Measurements from ENCODE around the gene FGF19.

FGF19 gene

DNA sequence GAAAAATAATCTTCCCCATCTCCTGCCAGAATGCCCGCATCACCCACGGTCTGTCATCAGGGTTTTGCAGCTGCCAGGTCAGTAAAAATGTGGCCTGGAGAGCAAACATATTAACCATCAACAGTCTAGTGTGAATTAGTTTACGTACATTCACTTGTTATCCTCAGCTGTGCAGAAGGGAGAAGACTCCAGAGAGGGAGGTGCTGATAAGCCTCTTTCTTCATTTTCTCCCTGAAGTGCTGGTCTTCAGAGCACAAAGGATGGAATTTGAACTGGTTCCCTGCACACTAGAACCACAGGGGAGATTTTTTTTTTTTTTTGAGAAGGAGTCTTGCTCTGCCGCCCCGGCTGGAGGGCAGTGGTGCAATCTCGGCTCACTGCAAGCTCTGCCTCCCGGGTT, 8.2 kb downstream of the FGF19 start:
- no peak for DNase-seq

DNA sequence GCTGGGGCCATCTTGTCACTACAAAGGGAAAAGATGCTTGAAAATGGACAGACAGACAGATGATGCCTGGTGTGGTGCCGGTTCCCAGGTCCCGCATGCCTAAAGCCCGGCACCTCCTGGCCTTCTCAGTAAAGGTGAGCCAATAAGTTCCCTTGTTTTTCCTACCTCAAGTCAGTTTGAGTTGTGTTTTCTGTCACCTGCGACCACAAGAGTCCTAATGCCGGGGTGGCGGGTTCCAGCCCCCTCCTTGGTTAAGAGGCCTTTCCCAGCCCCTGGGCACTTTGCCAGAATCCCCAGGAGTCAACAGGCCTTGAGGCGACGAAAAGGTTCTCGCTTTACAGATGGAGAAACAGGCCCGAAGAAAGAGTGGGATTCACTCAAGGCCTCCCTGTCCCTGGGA, 9.0 kb downstream of the FGF19 start:
- DNase-seq: no peak

GRCh38 chr11:69692422-69692821, 11.4 kb downstream of the FGF19 start:
- no peak for DNase-seq

GRCh38 chr11:69691463-69691862, 12.4 kb downstream of the FGF19 start:
- DNase-seq: no peak

- no peak for DNase-seq
These were observed 14.1 kb downstream of the FGF19 start for GRCh38 chr11:69689484-69690319.

DNA sequence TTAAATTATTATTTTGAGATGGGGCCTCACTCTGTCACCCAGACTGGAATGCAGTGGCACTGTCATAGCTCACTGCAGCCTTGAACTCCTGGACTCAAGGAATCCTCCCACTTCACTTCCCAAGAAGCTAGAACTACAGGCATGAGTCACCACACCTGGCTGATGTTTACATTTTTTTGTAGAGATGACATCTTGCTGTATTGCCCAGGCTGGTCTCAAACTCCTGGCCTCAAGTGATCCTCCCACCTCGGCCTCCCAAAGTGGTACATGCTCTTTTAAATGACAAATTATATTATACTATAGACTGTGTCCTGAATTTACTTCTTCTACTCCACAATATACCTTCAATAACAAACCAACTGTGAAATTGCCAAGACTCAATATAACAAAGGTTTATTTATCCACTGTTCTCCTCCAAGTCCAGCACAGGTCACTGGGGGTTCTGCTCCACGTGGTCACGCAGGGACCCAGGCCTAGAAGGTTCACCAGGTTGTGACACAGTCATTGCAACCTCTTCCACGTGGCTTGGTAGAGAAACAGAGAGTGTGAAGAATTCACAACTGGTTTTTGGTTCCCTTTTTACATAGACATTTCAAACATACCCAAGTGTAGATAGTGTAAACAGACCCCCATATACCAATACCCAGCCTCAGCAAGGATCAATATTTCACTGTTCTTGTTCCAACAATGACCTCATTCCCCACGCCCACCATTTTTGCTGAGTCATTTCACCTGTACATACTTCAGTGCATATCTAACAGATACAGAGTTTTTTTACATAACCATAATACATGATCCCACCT, 15.7 kb downstream of the FGF19 start:
- peak; percentile 59 for DNase-seq

GRCh38 chr11:69686856-69687255, 17.0 kb downstream of the FGF19 start:
- DNase-seq: no peak

DNA sequence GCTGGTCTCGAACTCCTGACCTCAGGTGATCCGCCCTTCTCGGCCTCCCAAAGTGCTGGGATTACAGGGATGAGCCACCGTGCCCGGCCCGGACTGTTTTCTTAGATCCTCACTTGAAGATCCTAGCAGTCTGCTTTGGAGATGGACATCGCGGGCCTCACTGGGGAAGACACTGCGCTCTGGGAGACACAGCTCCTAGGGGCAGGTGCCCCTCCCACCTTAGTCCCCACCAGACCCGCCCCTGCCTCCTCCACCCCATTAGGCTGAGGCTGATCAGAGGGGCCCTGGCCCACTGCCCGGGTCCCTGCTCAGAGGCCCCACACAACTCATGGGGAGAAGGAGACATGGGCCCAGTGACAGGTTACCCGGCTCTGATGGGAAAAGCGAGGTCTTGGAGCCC, 17.4 kb downstream of the FGF19 start:
- no peak for DNase-seq

DNA sequence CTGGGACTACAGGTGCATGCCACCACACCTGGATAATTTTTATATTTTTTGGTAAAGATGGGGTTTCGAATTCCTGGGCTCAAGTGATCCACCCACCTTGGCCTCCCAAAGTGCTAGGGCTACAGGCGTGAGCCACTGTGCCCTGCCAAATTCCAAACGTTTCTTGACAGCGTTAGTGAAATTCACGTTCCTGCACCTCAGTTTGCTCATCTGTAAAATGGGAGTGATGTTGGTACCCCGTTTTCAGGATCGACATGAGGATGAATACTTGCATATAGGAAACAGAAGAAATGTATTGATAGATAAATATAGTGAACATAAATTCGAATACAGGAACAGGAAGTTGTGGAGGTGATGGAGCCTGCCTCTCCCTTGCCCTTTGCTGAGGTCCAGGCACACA, 18.5 kb downstream of the FGF19 start:
- no peak for DNase-seq

DNA sequence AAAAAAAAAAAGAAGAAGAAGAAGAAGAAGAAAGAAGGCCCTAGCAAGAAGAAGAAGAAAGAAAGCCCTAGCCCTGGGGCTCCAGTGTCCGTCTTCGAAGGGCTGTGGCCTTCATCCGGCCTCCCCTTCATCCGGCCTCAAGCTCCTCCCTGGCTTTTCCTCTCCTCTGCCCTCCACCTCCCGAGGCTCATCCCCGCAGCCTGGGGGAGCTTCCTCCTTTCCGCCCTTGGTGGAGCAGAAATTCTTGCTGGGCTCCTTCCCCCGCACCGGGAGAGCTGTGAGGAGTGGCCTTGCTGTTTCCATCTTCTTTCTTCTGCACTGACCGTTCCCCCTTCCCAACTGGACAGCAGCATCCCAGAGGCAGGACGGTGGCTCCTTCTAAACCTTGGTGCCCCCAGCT, 19.2 kb downstream of the FGF19 start:
- no peak for DNase-seq

GRCh38 chr11:69683764-69684333, 20.0 kb downstream of the FGF19 start:
- no peak for DNase-seq

GRCh38 chr11:69682681-69683326, 21.0 kb downstream of the FGF19 start:
- DNase-seq: no peak

DNA sequence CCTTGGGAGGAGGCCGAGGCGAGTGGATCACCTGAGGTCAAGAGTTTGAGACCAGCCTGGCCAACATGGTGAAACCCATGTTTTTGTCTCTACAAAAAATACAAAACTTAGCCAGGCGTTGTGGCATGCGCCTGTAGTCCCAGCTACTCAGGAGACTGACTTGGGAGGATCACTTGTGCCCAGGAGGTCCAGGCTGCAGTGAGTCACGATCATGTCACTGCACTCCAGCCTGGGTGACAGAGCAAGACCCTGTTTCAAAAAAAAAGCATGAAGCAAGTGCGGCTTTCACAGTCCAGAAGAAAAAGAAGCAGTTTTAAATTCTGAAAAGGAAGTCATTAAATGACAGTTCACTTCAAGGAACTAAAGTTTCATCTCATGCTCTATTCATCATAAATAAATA, 21.6 kb downstream of the FGF19 start:
- no peak for DNase-seq

- no peak for DNase-seq
These were observed 23.1 kb downstream of the FGF19 start for GRCh38 chr11:69680688-69681087.

DNA sequence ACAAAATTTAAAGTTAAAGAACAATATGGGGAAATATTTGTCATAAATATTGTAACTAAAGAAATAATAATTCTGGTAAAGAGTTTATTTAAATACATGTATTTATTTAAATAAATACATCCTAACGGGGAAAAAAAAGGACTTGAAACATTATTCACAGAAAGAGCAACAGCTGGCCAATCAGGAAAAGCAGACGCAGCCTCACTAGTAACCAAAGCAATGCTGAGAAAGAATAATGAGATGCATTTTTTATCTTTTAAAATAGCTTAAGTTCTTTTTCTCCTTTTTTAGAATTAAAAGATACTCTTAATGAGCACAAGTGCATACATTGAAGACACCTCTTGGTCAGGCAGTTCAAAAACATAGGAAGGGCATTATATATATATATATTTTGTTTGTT, 26.1 kb downstream of the FGF19 start:
- no peak for DNase-seq

DNA sequence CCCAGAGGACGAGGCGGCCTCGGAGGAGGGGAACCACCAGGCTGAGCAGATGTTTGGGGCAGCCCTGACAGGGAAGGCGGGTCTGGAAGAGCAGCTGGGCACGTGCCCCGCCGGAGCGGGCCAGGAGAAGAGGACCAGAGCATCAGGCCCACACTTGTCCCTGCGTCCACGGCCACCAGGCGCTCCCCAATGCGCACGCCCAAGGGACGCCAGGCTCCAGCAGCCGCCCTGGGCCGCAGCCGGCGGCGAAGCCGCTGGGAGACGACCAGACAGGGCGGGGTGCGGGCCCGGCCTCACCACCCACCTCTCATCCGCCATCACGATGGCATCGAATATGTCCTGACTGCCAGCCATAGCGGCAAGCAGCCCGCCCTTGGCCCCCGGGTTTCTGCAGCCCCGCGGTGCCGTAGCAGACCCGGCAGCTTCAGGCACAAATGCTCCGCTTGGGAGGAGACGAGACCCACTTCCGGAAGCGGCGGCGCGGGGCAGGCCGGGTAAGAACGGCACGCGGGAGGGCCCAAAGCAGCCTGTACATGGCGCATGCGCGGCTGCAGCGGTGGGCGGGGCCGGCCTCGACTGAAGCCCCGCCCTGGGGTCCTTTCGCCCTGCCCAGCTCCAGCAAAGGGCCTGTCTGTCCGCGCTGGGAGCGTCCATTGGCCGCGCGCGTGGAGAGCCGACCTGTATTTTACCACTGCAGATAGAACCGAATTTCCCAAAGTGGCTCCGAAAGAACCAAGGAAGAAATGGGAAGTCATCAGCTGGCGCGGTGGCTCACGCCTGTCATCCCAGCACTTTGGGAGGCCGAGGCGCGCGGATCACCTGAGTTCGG, 28.7 kb downstream of the FGF19 start, which contains the start of gene LTO1:
Gene LTO1, minus strand, starts transcription at position 468 of the 829 bp plus-strand sequence. Its CDS starts 114 bp downstream, at position 354.
- DNase-seq: peak; percentile 97

DNA sequence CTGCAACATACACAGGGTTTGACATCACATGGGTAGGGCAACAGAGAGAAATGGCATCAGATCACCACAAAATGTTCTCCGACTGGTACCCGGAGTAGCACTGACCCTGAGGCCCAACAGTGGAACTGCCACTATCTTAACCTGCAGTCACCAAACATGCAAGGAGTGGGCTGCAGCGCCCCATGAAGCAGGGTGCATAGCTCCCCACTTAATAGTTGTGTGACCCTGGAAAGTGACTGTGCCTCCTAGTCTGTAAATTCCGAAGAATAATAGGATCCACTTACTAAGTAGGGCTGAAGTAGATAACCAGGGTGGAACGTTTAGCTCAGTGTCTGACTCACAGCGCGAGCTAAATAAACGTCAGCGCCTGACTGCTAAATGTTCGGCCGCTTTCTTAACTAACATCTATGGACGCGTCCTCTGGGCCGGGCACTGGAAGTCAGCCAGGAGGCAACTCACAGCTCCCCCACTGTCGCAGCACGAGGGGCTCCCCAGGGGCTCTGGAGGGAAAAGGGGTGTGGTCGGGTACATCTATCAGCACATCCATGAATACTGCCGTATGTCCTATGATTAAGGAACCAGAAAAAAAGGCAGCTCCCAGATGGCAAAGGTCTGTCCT, 29.4 kb downstream of the FGF19 start:
- DNase-seq: peak; percentile 30

GRCh38 chr11:69671734-69672465, 31.9 kb downstream of the FGF19 start:
- no peak for DNase-seq

- peak; percentile 74 for DNase-seq
These were observed 33.5 kb downstream of the FGF19 start for GRCh38 chr11:69670158-69670845.

DNA sequence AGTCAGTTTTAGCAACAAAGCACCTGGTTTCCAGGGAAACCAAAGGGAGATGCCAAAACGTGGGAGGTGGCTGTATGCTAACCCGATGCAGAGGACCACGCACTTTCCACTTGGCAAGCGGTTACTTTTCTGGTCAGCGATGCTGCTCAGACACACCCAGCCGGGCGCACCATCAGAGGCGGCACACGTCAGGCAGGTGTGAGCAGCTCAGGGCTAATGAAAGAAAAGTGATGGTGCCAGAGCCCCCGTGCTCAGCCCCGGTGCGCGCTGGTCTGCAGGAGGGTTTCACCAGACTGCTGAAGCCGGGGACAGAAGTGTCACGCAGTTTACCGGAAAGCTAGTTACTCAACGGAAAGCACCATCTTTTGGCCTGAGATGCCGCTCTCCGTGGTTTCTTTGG, 34.3 kb downstream of the FGF19 start:
- no peak for DNase-seq
